HepG2 (cell line): ENCODE measurements around the gene IZUMO2. TPM values are rescaled to one million over a fixed set of nuclear protein-coding genes. Genes with fewer than 3 reads are reported as not detected.

ENCODE experiments used
- AKAP8 ChIP-seq: sonication (generic); formaldehyde crosslinking; IDR thresholded peaks from 2 replicates; pipeline ENCODE4 v1.5.1; 2020; ENCODE audit warnings: mild to moderate bottlenecking, missing genetic modification reagents
- ARID4A ChIP-seq: sonication (generic); formaldehyde crosslinking; IDR thresholded peaks from 2 replicates; pipeline ENCODE4 v1.5.0; 2020; ENCODE audit warnings: mild to moderate bottlenecking, missing genetic modification reagents, borderline replicate concordance
- DBP ChIP-seq: sonication (generic); formaldehyde crosslinking; IDR thresholded peaks from 2 replicates; pipeline ENCODE4 v1.4.0; 2020; ENCODE audit warnings: missing genetic modification reagents; ENCODE audit errors: not compliant biosample characterization
- GZF1 ChIP-seq: sonication (generic); formaldehyde crosslinking; IDR thresholded peaks from 2 replicates; pipeline ENCODE4 v1.5.1; 2020; ENCODE audit warnings: mild to moderate bottlenecking, missing genetic modification reagents
- KAT8 ChIP-seq: IDR thresholded peaks from 2 replicates; pipeline ENCODE4 v1.6.1; 2016; ENCODE audit warnings: missing genetic modification reagents, missing compliant biosample characterization
- MBD4 ChIP-seq: IDR thresholded peaks from 2 replicates; pipeline ENCODE4 v1.6.1; 2012; ENCODE audit warnings: low read length, inconsistent platforms, borderline replicate concordance
- MYC ChIP-seq: sonication (generic); formaldehyde crosslinking; IDR thresholded peaks from 2 replicates; pipeline ENCODE4 v1.9.0; 2021; ENCODE audit warnings: missing genetic modification reagents, borderline replicate concordance
- PAWR ChIP-seq: sonication (generic); formaldehyde crosslinking; IDR thresholded peaks from 2 replicates; pipeline ENCODE4 v1.4.0; 2020; ENCODE audit warnings: missing genetic modification reagents, mild to moderate bottlenecking, borderline replicate concordance
- POGZ ChIP-seq: sonication (generic); formaldehyde crosslinking; IDR thresholded peaks from 2 replicates; pipeline ENCODE4 v1.4.0; 2020; ENCODE audit warnings: mild to moderate bottlenecking, missing genetic modification reagents
- RFX3 ChIP-seq: IDR thresholded peaks from 2 replicates; pipeline ENCODE4 v1.6.1; 2016; ENCODE audit warnings: missing biosample characterization, missing genetic modification reagents
- SKI ChIP-seq: fragments of 450-650 bp; IDR thresholded peaks from one replicate; pipeline ENCODE4 v1.6.1; 2018; ENCODE audit warnings: mild to moderate bottlenecking; ENCODE audit not compliant: partially characterized antibody
- SKIL ChIP-seq: sonication (generic); formaldehyde crosslinking; IDR thresholded peaks from 2 replicates; pipeline ENCODE4 v1.8.0; 2022; ENCODE audit warnings: missing genetic modification reagents, mild to moderate bottlenecking, moderate library complexity, borderline replicate concordance
- THAP7 ChIP-seq: sonication (generic); formaldehyde crosslinking; IDR thresholded peaks from 2 replicates; pipeline ENCODE4 v1.8.1; 2023; ENCODE audit warnings: mild to moderate bottlenecking, missing genetic modification reagents
- YY1 ChIP-seq: IDR thresholded peaks from 2 replicates; pipeline ENCODE4 v1.6.1; 2011; ENCODE audit warnings: low read length, low read depth, moderate library complexity, mild to moderate bottlenecking; ENCODE audit not compliant: insufficient read depth, insufficient replicate concordance
- ZBTB7B ChIP-seq: sonication (generic); formaldehyde crosslinking; IDR thresholded peaks from 2 replicates; pipeline ENCODE4 v1.4.0; 2020; ENCODE audit warnings: missing genetic modification reagents
- ZNF569 ChIP-seq: sonication (generic); formaldehyde crosslinking; IDR thresholded peaks from 2 replicates; pipeline ENCODE4 v1.5.0; 2020; ENCODE audit warnings: mild to moderate bottlenecking, missing genetic modification reagents, moderate library complexity, borderline replicate concordance
- ZNF580 ChIP-seq: IDR thresholded peaks from 2 replicates; pipeline ENCODE4 v1.6.1; 2016; ENCODE audit warnings: low read depth, borderline replicate concordance
- ZNF772 ChIP-seq: sonication (generic); formaldehyde crosslinking; IDR thresholded peaks from 2 replicates; pipeline ENCODE4 v1.5.0; 2020; ENCODE audit warnings: mild to moderate bottlenecking, missing genetic modification reagents
- ZNF776 ChIP-seq: sonication (generic); formaldehyde crosslinking; IDR thresholded peaks from 2 replicates; pipeline ENCODE4 v1.4.0; 2020; ENCODE audit warnings: mild to moderate bottlenecking, missing genetic modification reagents
- polyA plus RNA-seq, 8 experiments: library from polyadenylated mRNA; depleted of rRNA in 3 of 8; stranded (reverse) in 7 of 8; unstranded in 1 of 8; fragments of >200 nt; fragmentation: Illumina TruSeq in 4 of 8; extraction: Trizol in 4 of 8; gene quantifications; 2 replicates each; pipeline versions ENCODE4 v1.2.1 to v1.2.3, GENCODE V29; 2011 to 2016; ENCODE audit warnings: low read depth in 4 of 8, missing spikeins in 1 of 8, mixed read lengths in 1 of 8; ENCODE audit not compliant: insufficient read depth in 1 of 8
- total RNA-seq, 5 experiments: library from RNA; depleted of rRNA; stranded (reverse); fragments of >200 nt; fragmentation: Illumina TruSeq; extraction: Trizol; gene quantifications; 2 replicates each; pipeline ENCODE4 v1.2.3, GENCODE V29; 2016; ENCODE audit warnings: low read depth in 1 of 5

Gene IZUMO2
- total and polyA plus RNA-seq, 2 of the 13 experiments (the other 11 are each of a cell fraction or from before 2014, with no cell fraction given): not detected

GRCh38 chr19:50204811-50205675, 42.0 kb upstream of the IZUMO2 start (continued):
- TF ChIP-seq MYC: no peak; the same call in 1 of the 2 replicates
- TF ChIP-seq ZBTB7B (CRISPR knock-in tag): no peak; the same call in 1 of the 2 replicates
- TF ChIP-seq MBD4: no peak
- TF ChIP-seq YY1: no peak
- peak; percentile 14 for TF ChIP-seq SKI
- no peak for TF ChIP-seq AKAP8 (CRISPR knock-in tag)
- TF ChIP-seq RFX3 (CRISPR knock-in tag): no peak
- TF ChIP-seq ZNF569 (CRISPR knock-in tag): no peak
- TF ChIP-seq GZF1 (CRISPR knock-in tag): no peak
- no peak for TF ChIP-seq DBP
- no peak for TF ChIP-seq ZNF580
- peak; percentile 38; the same call in 1 of the 2 replicates for TF ChIP-seq KAT8 (CRISPR knock-in tag)
- TF ChIP-seq ARID4A (CRISPR knock-in tag): peak; percentile 27; the same call in 1 of the 2 replicates
- TF ChIP-seq ZNF776 (CRISPR knock-in tag): no peak
- no peak for TF ChIP-seq THAP7 (CRISPR knock-in tag)
- no peak for TF ChIP-seq ZNF772
- TF ChIP-seq POGZ: no peak
- TF ChIP-seq SKIL (CRISPR knock-in tag): peak; percentile 33; the same call in 1 of the 2 replicates
- no peak for TF ChIP-seq PAWR (CRISPR knock-in tag)
